PFSK-1 (cell line): ENCODE data around the gene FAM228B.

Source experiments
- POLR2AphosphoS5 ChIP-seq: IDR thresholded peaks from 2 replicates; pipeline ENCODE4 v1.6.1; 2012; ENCODE audit warnings: low read depth, mild to moderate bottlenecking, control low read depth, low read length, moderate library complexity
- REST ChIP-seq, 2 experiments: IDR thresholded peaks; 2 replicates each; pipeline versions ENCODE4 v1.6.1 to v1.8.0; 2011 to 2012; ENCODE audit warnings: low read depth in 2 of 2, low read length in 2 of 2, control low read depth in 1 of 2, inconsistent platforms in 1 of 2, mild to moderate bottlenecking in 1 of 2, moderate library complexity in 1 of 2; ENCODE audit not compliant: insufficient read depth in 1 of 2

- no peak for TF ChIP-seq POLR2AphosphoS5
- TF ChIP-seq REST (IDR thresholded peaks at IDR 0.05; ENCODE audit: insufficient read depth in 1 of 2, low read depth in 2 of 2, low read length in 2 of 2): no peak
Measured at GRCh38 chr2:24190503-24190902, 67.2 kb downstream of the FAM228B start.
